Glomerular endothelial cell (primary cell): ENCODE measurements around the gene PRSS56. TPM values are rescaled to one million over a fixed set of nuclear protein-coding genes. Genes with fewer than 3 reads are reported as not detected.

Experiments
- DNase-seq: peaks from one replicate; pipeline ENCODE4 v3.0.0-alpha.2; 2011; ENCODE audit warnings: low read depth, low spot score; ENCODE audit errors: extremely low read depth
- total RNA-seq: library from RNA; depleted of rRNA; stranded (reverse); fragments of >200 nt; gene quantifications from 2 replicates; pipeline ENCODE4 v1.2.3, GENCODE V29; 2015

Gene PRSS56
- total RNA-seq, 1 donor from 2014 or later = not detected

DNA sequence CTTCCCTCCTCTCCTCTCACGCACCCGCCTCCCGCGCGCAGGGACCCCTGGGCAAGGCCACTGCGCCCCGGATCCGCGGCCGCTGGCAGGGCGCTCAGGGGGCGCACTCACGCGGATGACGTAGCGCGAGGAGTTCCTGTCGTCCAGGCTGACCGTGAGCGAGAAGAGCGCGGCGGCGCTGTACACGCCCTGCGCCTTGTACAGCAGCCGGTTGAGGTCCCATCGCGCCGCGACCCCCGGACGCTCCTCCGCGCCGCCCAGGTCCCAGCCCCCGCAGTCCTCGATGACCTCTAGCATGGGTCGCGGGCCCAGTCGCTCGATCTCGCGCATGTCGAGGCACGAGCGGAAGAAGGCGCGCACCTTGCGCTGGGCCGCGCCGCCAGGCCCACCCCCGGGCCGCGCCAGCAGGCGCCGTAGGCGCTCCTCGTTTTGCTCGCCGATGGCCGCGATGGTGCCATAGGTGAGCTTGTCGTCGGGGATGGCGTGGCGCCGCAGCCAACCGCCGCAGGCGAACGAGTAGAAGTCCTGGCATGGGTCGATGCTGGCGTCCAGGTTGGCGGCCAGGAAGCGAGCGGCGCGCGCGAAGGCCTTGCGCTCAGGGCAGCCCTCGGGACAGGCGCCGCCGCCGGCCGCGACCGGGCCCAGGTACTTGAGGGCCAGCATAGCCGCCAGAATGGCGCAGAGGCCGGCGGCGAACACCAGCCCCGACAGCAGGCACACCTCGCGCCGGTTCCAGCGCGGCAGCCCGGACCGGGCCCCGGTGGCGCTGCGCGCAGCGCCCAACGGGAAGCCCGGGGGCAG is 34.2 kb upstream of the PRSS56 start:
- no peak for DNase-seq

DNA sequence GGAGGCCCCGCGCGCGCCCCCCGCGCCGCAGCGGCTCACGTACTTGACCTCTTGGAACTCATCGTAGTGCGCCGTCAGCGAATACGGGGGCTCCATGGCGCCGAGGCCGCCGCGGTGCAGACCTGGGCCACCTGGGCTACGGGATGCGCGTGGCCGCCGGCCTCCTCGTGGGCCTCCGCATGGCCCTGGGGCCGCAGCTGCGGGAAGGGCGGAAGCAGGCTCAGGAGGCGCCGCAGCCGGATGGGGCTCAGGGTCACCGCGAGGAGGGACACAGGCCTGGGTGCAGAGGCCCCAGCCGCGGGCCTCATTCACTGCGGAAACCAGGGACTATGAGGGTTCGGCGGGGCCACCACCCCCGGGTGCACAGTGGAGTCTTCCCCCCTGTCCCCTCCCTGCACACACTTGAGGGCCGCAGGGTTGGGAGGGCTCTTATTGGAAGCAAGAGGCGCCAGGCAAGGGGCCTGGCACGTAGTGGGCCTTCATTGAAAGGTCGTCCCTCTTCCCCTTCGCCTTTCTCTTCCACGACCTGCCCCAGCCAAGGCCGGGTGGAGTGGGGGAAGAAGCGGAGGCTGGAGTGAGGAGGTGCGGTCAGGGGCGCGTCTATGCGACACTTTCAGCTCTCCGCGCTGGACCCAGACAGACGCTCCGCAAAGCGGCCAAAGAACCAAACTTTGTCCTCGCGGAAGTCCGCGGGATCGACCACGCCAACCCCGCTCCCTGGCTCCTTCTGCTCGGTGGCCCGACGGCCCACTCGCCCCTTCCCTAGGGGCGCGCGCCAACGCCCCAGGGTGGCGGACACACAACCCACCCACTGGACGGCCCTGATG is 33.4 kb upstream of the PRSS56 start:
- no peak for DNase-seq

DNA sequence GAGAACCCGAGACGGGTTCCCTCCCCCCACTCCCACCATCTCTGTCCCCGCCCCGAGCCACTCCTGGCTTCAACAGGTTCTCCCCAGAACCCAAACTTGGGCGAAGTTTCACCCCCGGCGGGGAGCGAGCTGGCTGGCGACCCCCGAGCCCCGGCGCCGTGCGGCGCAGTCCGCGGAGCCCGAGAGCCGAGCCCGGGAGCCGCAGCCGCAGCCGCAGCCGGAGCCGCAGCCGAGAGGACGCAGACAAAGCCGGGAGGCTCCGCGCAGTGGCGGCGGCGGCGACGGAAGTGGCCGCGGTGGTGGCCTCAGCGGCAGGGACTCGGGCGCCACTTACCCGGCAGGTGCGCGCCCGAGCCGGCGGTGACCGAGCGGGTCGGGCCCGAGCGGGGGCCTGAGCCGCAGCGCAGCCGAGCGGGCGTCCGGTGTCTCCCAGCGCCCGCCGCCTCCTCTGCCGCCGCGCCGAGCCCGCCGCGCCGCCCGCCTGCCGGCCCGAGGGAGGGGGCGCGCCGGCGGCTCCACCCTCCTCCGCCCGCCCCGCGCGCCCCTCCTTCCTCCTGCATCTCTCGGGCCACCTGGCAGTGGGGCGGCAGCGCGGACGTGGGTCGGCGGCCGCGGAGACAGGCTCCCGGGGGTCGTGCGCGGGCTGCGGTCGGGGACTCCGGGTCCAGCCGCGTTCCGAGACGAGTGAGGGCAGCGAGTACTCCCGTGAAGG is 32.6 kb upstream of the PRSS56 start, which contains the start of gene ECEL1:
TSS of gene ECEL1 (minus strand) at position 450 of the 712 bp plus-strand sequence. CDS start 1,181 bp downstream, outside the sequence.
- no peak for DNase-seq

DNA sequence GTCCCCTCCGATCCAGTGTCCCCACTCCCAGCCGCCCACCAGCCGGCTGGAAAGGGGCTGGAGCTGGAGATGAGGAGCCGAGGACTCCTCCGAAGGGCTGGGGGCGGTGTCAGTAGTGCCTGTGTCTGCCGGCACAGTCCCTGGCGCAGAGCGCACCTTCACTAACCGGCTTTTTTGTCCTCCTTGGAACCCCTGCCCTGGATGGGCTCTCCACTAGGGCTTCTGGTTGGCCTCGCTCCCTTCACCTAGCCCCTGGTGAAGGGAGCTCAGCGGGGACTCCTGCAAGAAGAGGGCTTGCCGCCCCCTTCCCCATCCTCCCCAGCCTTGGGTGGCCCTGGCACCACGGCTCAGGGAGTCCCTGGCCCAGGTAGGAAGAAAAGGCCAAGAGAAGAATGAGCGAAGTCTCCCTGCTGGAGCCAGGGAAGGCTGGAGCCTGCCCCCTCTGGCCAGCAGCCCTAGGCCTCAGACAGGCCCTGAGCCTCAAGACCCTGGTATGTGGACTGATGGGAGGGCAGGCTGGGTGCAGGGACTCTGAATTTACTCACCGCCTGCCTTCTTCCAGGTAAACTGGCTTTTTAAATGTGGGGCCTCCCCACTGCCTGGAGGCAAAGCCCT is 32.0 kb upstream of the PRSS56 start:
- no peak for DNase-seq

DNA sequence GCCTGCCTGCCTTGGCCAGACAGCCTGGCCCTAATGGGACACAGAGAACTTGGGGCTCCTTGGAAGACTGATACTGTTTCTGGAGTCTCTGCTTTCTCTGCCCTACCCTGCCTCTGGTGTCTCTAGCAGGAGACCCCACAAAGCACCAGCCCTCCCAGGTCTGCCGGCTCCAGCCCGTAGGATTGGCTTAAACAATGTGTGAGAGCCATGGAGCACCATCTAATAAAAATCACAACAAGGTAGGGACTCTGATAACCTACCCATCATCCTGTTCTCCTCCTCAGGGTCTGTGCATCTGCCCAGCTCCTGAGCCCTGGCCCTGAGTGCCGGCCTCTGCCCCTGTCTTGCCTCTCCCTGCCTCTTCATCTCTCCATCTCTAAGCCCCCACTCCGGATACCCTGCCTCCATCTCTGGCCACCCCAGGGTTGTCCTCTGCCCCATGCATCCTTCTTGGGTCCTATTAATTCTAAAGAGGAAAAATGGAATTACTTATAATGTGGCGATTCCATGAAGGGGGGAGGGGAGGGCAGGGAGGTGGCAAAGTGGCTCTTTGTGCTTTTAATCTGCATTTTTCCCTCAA is 31.4 kb upstream of the PRSS56 start:
- DNase-seq = no peak

DNA sequence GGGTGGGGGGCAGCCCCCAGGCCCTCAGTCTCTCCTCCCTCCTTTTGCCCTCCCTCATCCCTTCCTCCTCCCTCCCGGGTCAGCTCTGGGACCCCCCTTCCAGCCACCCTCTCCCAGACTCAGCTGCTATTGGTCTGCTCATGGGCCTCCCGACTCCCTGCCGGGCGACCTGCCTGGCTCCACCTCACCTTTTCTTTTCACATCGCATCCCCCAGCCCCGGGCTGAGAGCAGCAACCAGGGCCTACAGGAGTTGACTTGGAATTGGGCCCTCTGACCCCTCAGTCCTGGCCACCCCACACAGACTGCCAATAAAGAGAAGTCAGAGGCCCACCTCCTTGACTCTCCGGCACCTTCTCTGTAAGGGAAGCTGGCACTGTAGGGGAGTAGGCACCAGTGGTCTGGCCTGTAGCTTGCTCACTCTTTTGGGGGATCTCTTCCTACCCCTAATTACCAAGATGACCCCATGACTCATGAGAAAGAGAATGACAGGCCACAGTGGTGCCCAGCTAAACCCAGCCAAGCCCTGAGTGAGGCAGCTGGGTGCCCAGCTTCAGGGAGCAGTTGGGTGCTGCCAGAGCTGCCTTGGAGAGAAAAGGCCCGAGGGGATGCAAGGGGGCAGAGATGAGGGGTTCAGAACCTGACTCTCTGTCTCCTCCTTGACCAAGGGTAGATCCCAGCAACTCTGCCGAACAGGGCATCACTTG is 30.5 kb upstream of the PRSS56 start:
- no peak for DNase-seq

DNA sequence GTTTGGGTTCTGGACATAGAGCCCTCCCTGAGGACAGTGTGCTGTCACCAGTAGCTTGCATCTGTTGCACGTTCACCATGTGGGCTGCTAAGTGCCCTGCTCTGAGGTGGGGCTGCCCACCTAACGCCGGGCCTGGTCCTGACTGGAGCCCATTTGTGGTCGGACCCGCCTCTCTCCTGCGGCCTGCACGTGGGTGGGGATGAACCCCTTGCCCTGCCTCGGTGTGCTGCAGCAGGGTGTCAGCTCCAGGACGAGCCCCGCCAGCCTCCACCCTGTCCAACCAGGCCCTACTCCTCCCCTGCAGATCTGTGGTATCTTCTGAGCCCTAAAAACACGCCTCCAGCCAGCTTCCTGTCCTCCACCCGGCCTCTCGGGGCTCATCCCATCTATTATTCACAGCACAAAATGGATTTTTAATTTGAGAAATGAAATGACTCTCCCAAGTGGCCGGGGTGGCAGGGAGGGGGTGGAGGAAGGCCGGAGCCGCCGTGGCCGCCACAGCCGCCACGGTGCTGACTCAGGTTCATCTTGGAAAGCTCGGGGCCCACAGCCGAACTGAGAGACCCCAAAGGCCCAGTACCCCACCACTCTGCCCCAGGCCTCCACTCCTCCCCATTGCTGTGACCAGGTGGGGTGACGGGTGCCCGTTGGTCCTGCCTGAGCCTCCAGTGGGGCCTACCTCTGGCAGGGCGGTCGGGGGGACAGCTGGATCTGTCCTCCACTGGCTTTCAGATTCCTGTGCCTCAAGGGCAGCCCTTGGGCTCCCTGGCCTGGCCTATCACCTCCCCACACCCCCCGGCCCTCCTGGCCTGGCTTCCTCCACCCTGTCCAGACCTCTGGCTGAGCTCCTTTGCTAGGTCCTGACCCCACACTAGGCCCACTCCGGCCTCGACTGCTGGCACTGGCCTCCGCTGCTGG is 29.7 kb upstream of the PRSS56 start:
- no peak for DNase-seq

DNA sequence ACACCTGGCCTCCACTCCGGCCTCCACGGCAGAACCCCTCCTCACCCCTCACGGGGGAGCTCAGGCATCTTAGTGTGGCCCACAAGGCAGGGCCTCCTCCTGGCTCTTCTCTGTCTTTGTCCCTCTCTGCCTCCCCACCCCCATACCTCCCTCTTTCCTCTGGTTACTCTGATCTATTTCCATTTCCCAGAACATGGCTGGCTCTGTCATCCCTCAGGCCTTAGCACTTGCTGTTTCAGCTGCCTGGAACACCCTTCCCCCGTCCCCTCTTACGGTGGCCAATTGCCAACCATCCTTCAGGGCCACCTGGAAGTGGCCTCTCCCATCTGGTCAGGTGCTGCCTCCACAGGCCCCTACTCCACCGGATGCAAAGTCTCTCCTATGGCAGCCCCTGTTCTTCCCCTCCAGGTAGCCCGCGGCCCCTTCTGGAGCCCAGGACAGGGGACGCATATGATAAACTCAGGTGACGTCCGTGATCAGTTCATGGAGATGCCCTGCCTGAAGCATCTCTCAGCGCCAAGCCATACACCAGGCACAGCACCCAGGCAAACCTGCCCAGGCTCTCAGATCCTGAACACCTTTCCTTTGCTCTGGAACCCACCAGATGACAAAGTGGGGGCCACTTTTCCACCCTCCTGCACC is 28.9 kb upstream of the PRSS56 start:
- no peak for DNase-seq

DNA sequence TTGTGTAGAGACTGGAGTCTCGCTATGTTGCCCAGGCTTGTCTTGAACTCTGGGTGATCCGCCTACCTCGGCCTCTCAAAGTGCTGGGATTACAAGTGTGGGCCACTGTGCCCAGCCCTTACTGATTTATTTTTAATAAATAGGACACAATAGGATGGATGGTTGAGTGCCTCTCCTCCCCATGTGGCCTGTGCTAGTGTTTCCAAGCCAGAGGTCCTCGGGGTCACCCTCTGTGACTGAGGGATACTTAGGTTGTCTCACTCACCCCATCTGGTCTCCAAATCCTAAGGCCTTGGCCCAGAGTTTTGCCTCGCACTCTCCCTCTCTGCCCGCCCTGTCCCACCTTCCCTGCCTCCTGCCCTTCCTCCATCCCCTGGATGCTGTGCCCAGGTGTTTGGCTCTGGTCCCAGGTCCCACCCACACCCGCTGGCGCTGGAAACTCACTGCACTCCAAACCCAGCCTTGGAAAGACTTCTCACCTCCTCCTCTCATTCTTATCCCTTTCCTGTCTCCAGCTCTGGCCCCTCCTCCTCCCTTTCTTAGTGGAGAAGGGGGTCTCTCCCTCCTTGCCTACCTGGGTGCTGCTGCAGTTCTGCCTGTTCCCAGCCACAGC is 27.8 kb upstream of the PRSS56 start:
- DNase-seq = no peak

DNA sequence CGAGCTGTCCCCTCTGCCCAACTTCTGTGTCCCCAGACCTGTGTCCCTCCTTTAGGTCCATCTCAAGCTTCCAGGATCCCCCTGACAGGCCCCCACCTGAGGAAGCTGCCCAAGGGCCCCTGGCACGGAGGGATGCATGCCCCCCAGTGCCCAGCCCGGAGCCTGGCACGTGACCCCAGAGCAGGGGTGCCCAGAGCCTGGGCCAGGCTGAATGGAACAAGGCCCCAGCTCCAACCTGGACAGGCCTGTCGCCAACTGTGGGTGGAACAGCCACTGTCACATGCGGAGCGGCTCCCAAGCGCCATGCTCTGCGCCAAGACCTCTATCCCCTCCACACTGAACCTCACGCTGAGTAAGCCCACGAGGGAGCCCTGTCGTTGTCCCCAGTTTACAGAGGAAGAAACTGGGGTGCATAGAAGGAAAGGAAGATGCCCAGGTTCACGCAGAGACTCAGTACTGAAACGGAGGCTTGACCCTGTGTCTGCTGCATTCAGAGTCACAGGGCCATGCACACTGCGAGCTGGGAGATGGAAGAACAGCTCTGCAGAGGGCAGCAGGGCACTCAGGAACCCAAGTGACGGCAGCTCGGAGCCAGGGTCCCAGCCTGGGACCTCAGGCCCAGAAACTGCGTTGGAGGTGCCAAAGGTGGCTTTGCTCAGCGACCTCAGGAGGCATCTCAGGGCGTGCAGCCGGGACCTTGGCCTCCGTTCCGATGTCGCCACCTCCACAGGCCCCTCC is 27.1 kb upstream of the PRSS56 start:
- DNase-seq = no peak

DNA sequence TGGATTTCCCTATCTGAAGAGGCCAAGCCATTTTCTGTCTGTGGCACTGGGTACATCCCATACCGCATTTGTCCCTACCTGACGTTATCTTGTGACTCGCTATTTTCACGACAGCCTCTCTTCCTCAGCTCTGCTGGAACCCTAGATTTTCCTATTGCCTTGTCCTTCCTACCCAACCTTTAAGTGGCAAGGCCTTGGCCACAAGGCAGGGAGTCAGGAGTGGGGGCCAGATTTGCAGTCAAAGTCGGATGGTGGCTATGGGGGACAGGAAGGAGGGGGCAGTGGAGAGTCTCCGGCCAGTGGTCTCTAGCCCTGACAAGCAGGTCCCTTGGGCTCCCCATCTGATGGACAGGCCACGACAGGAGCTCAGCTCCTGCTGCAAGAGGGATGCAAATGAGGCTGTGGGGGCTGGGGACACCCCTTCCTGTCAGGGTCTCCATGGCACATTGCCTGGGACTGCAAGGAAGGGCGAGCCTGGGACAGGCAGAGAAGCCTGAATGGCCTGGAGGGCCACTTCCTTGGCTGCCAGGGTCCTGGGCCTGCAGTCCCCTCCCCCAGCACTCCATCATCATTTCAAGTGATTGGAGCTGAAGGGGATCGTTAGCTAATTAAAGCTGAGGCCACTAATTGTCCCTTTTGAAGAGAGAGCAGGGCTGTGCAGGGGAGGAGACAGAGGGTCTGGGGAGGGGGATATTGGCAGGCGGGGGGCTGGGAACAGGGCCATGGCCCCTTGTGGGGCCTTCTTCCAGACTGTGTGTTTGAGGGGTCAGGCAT is 26.3 kb upstream of the PRSS56 start:
- no peak for DNase-seq

DNA sequence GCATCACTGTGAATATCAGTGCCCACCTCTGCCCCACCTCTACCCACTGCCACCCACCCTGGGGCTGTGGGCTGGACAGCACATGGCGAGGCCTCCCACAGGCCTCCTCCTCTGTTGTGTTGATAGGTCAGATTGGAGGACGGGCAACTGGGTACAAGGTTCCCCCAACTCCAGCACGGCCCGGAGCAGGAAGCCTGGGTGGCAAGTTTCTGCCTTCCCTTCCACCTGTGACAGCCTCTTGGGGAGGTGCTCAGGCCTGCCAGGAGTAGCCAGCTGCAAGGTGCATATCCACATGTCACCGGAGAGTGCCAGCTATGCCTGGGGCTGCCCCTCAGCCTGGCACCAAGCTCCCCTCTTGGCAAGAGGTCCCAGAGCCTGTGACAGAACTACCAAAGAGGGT is 25.6 kb upstream of the PRSS56 start:
- DNase-seq = no peak

DNA sequence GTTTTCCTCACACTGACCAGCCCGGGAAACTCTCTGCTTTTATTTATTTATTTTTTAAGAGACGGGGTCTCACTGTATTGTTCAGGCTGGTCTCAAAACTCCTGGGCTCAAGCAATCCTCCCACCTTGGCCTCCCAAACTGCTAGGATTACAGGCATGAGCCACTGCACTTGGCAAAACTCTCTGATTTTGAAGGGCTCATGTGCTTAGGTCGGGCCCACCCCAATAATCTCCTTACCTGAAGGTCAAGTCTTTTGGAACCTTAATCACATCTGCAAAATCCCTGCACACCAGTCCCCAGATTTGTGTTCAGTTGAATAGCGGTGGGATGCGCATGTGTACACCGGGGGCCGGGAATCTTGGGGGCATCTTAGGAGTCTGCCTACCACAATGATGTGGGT is 24.9 kb upstream of the PRSS56 start:
- no peak for DNase-seq

DNA sequence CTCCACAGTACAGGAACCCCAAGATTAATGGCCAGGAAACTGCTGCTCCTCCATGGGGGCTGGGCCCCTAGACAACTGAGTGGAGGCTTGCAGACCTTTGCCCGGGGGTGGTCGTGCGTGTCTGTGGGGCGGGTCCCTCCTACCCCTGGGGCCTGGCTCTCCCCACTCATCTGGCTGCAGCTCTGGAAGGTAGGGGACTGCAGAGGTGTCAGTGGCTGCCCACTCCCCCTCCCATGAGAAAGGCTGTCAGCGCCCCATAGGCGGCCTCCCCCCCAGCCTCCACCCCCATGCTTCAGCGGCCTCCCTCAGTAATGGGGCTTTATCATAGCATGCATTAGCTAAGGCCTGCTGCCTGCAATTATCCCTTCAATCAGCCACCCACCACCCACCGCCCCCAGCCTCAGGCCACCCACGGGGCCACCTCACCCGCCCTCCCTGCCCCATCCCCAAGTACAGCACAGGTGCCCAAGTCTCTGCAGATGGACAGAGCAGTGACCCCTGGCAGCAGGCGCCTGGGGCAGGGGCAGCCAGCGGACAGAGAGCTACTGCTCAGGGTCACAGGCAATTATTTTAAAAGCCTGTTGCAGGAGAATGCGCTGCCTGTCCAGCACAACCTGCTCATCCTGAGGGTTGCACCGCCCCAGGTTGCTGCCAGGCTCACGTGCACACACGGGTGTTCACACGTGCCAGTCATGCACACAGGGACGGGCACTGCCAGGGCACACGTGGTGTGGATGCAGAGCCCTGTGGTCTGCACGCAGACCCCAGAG is 23.5 kb upstream of the PRSS56 start:
- no peak for DNase-seq

DNA sequence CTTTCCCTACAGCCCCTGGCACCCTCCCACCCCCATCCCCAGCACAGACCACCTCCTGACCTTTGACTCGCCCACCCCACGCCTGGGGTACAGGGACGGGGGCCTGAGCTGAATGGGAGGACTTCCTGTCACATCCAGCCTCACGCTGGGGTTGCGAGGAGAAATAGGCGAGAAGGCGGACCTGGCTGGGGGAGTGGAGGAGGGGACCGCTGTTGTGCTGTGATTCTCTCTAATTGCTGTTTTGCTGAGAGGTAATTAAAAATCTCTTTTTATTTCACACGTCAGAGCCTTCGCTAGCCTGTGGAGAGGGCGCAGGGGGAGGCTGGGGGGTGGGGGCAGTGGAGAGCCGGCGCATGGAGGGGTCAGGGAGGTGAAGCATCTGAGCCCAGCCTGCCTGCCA is 22.8 kb upstream of the PRSS56 start:
- no peak for DNase-seq

DNA sequence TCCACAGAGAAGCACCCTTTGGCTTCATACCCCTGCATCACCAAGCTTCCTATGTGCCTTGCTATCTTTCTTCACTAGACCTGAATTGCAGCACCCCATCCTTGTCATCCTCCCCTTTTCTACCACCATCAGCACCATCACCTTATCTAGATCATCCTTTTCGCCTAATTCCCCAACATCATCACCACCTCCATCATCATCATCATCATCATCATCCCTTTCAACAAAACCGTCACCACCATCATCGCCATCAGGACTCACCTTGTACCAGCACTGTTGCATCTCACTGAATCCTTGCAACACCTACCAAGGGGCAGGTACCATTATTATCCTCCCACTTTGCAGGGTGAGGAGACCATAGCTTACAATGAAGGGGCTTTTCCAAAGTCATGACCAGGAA is 21.7 kb upstream of the PRSS56 start:
- DNase-seq = no peak
